Stimulated activated CD4-positive, alpha-beta T cell treated with anti-CD3 and anti-CD28 coated beads, Interleukin-1b, Interleukin-23, amount 100 ng/mL, for 4 hours (primary cell): ENCODE measurements around the gene CCDC171.
"Not testable (repeated sequence)": the region's sequence is repeated elsewhere in the genome, so short reads cannot be mapped to it uniquely, and the experiment has no call there.

Source experiments
- DNase-seq, 2 donors: peaks; one replicate each; pipeline ENCODE4 v3.0.0-alpha.2; 2020; ENCODE audit warnings: low read depth in 2 of 2

CCDC171 gene

GRCh38 chr9:15696979-15697378, 144.1 kb downstream of the CCDC171 start:
- no peak for DNase-seq

GRCh38 chr9:15697446-15697851, 144.6 kb downstream of the CCDC171 start:
- no peak for DNase-seq

GRCh38 chr9:15699876-15700559, 147.2 kb downstream of the CCDC171 start:
- DNase-seq: not testable (repeated sequence)

- DNase-seq: no peak
Measured at GRCh38 chr9:15707000-15707399, 154.2 kb downstream of the CCDC171 start.

- no peak for DNase-seq
Measured at GRCh38 chr9:15711531-15711930, 158.7 kb downstream of the CCDC171 start.

GRCh38 chr9:15711931-15712330, 159.1 kb downstream of the CCDC171 start:
- no peak for DNase-seq

- no peak for DNase-seq
Measured at GRCh38 chr9:15714746-15715145, 161.9 kb downstream of the CCDC171 start.

GRCh38 chr9:15717290-15717967, 164.6 kb downstream of the CCDC171 start:
- DNase-seq: no peak

- no peak for DNase-seq
Measured at GRCh38 chr9:15718423-15718822, 165.6 kb downstream of the CCDC171 start.

- DNase-seq: no peak
Measured at GRCh38 chr9:15720861-15721260, 168.0 kb downstream of the CCDC171 start.

GRCh38 chr9:15722888-15723287, 170.0 kb downstream of the CCDC171 start:
- no peak for DNase-seq

GRCh38 chr9:15724016-15724415, 171.2 kb downstream of the CCDC171 start:
- no peak for DNase-seq

GRCh38 chr9:15724612-15725011, 171.8 kb downstream of the CCDC171 start:
- no peak for DNase-seq

GRCh38 chr9:15725953-15726352, 173.1 kb downstream of the CCDC171 start:
- no peak for DNase-seq

GRCh38 chr9:15729507-15729906, 176.7 kb downstream of the CCDC171 start:
- no peak for DNase-seq

- DNase-seq: no peak
Measured at GRCh38 chr9:15735083-15735857, 182.4 kb downstream of the CCDC171 start.

GRCh38 chr9:15736569-15736968, 183.7 kb downstream of the CCDC171 start:
- no peak for DNase-seq

- no peak for DNase-seq
Measured at GRCh38 chr9:15738011-15738410, 185.2 kb downstream of the CCDC171 start.

- DNase-seq: no peak
Measured at GRCh38 chr9:15741015-15741414, 188.2 kb downstream of the CCDC171 start.

GRCh38 chr9:15743512-15743911, 190.7 kb downstream of the CCDC171 start:
- no peak for DNase-seq

GRCh38 chr9:15744196-15744595, 191.4 kb downstream of the CCDC171 start:
- DNase-seq: no peak

- DNase-seq: no peak
Measured at GRCh38 chr9:15746905-15747304, 194.1 kb downstream of the CCDC171 start.

GRCh38 chr9:15755660-15756059, 202.8 kb downstream of the CCDC171 start:
- DNase-seq: no peak
